SJSA1 (cell line): ENCODE measurements around the gene STRA6. TPM values are rescaled to one million over a fixed set of nuclear protein-coding genes. Genes with fewer than 3 reads are reported as not detected.
"Not testable (repeated sequence)": the region's sequence is repeated elsewhere in the genome, so short reads cannot be mapped to it uniquely, and the experiment has no call there.

Source experiments
- DNase-seq, 2 experiments: peaks; one replicate each; pipeline ENCODE4 v3.0.0-alpha.2; 2015 to 2020; ENCODE audit warnings: low spot score in 2 of 2, low read depth in 1 of 2
- H3K27ac ChIP-seq: fragments of 250-450 bp; sonication (Bioruptor Pico); 2 replicates; pipeline ENCODE4 v1.5.1; 2020; ENCODE audit warnings: mild to moderate bottlenecking, moderate library complexity
- H3K27me3 ChIP-seq: fragments of 250-450 bp; sonication (Bioruptor Pico); replicated peaks from 2 replicates; pipeline ENCODE4 v1.5.1; 2020; ENCODE audit warnings: mild to moderate bottlenecking, moderate library complexity
- H3K36me3 ChIP-seq: fragments of 250-450 bp; sonication (Bioruptor Pico); 2 replicates; pipeline ENCODE4 v1.5.1; 2020; ENCODE audit warnings: mild to moderate bottlenecking
- H3K4me1 ChIP-seq: fragments of 250-450 bp; sonication (Bioruptor Pico); replicated peaks from 2 replicates; pipeline ENCODE4 v1.6.1; 2021; ENCODE audit warnings: mild to moderate bottlenecking
- H3K4me3 ChIP-seq: fragments of 250-450 bp; sonication (Bioruptor Pico); 2 replicates; pipeline ENCODE4 v1.5.1; 2020; ENCODE audit warnings: mild to moderate bottlenecking
- H3K9me3 ChIP-seq: fragments of 250-450 bp; sonication (Bioruptor Pico); replicated peaks from 2 replicates; pipeline ENCODE4 v1.5.1; 2020; ENCODE audit warnings: mild to moderate bottlenecking
- total RNA-seq: library from RNA; depleted of rRNA; stranded (reverse); fragments of >200 nt; shearing (Covaris generic); gene quantifications from 2 replicates; pipeline ENCODE4 v1.2.3, GENCODE V29; 2014

Gene STRA6
- total RNA-seq, 1 experiment from 2014 or later, result 0.18 TPM

GRCh38 chr15:74175271-74176191 lies 27.1 kb downstream of the STRA6 start:
- H3K4me3 ChIP-seq, result no peak overlapping the region
- H3K27me3 ChIP-seq, result no peaks in the 10 kb centered on the region
- H3K27ac ChIP-seq, result no peak overlapping the region
- peaks cover 35% of the 10 kb centered on the region for H3K4me1 ChIP-seq
- DNase-seq, result peak in 1 of 2 experiments; percentile 36
- no peaks in the 10 kb centered on the region for H3K36me3 ChIP-seq
- H3K9me3 ChIP-seq, result no peaks in the 10 kb centered on the region

GRCh38 chr15:74174958-74175253 lies 27.7 kb downstream of the STRA6 start:
- no peak overlapping the region for H3K4me3 ChIP-seq
- no peaks in the 10 kb centered on the region for H3K27me3 ChIP-seq
- no peaks in the 10 kb centered on the region for H3K36me3 ChIP-seq
- peaks cover 29% of the 10 kb centered on the region for H3K4me1 ChIP-seq
- peak in 1 of 2 experiments; percentile 24 for DNase-seq
- no peak overlapping the region for H3K27ac ChIP-seq
- no peaks in the 10 kb centered on the region for H3K9me3 ChIP-seq

- Histone ChIP-seq H3K9me3 (no peaks in the 10 kb centered on the region), H3K27me3 (no peaks in the 10 kb centered on the region), H3K4me1 (peaks cover 23% of the 10 kb centered on the region), H3K4me3 (no peak overlapping the region), H3K27ac (no peak overlapping the region), H3K36me3 (no peaks in the 10 kb centered on the region)
- DNase-seq, result no peak
Observed at GRCh38 chr15:74174219-74174957, 28.2 kb downstream of the STRA6 start.

GRCh38 chr15:74173380-74174218 lies 29.0 kb downstream of the STRA6 start, which contains the start of gene ISLR:
ISLR (plus strand) TSS chr15:74173710; CDS start chr15:74174859, 1,149 bp downstream.
- no peaks in the 10 kb centered on the region for H3K27me3 ChIP-seq
- no peaks in the 10 kb centered on the region for H3K9me3 ChIP-seq
- no peaks in the 10 kb centered on the region for H3K36me3 ChIP-seq
- peak in 1 of 2 experiments; percentile 41 for DNase-seq
- H3K4me1 ChIP-seq, result peaks cover 15% of the 10 kb centered on the region
- H3K4me3 ChIP-seq, result no peak within 1 kb of the TSS
- H3K27ac ChIP-seq, result no peak within 1 kb of the TSS

GRCh38 chr15:74172701-74173379 lies 29.7 kb downstream of the STRA6 start:
- Histone ChIP-seq H3K27ac (no peak overlapping the region), H3K4me1 (peaks cover 8% of the 10 kb centered on the region), H3K4me3 (no peak overlapping the region), H3K27me3 (no peaks in the 10 kb centered on the region), H3K36me3 (no peaks in the 10 kb centered on the region), H3K9me3 (no peaks in the 10 kb centered on the region)
- peak in 1 of 2 experiments; percentile 36 for DNase-seq

GRCh38 chr15:74171965-74172541 lies 30.5 kb downstream of the STRA6 start:
- no peaks in the 10 kb centered on the region for H3K9me3 ChIP-seq
- peaks cover under 1% of the 10 kb centered on the region for H3K4me1 ChIP-seq
- no peaks in the 10 kb centered on the region for H3K27me3 ChIP-seq
- no peaks in the 10 kb centered on the region for H3K36me3 ChIP-seq
- H3K27ac ChIP-seq, result no peak overlapping the region
- no peak overlapping the region for H3K4me3 ChIP-seq
- DNase-seq, result peak in 1 of 2 experiments; percentile 30

GRCh38 chr15:74170875-74171578 lies 31.6 kb downstream of the STRA6 start:
- Histone ChIP-seq H3K4me1 (no peaks in the 10 kb centered on the region), H3K4me3 (no peak overlapping the region), H3K27me3 (no peaks in the 10 kb centered on the region)

GRCh38 chr15:74170071-74170844 lies 32.3 kb downstream of the STRA6 start:
- Histone ChIP-seq H3K4me1 (no peaks in the 10 kb centered on the region), H3K27ac (no peak overlapping the region), H3K9me3 (no peaks in the 10 kb centered on the region), H3K36me3 (no peaks in the 10 kb centered on the region), H3K27me3 (no peaks in the 10 kb centered on the region; the same call in 1 of the 2 replicates), H3K4me3 (no peak overlapping the region)
- no peak for DNase-seq

More at GRCh38 chr15:74170875-74171578, 31.6 kb downstream of the STRA6 start:
- Histone ChIP-seq H3K9me3 (no peaks in the 10 kb centered on the region), H3K36me3 (no peaks in the 10 kb centered on the region), H3K27ac (no peak overlapping the region)
- DNase-seq, result no peak

- no peak overlapping the region for H3K27ac ChIP-seq
- no peaks in the 10 kb centered on the region for H3K36me3 ChIP-seq
- no peak overlapping the region for H3K4me3 ChIP-seq
- no peaks in the 10 kb centered on the region for H3K9me3 ChIP-seq
- no peak for DNase-seq
- no peaks in the 10 kb centered on the region for H3K4me1 ChIP-seq
- H3K27me3 ChIP-seq, result no peaks in the 10 kb centered on the region; the same call in 1 of the 2 replicates
Observed at GRCh38 chr15:74168711-74169126, 33.9 kb downstream of the STRA6 start.

GRCh38 chr15:74167891-74168331 lies 34.7 kb downstream of the STRA6 start:
- no peaks in the 10 kb centered on the region for H3K9me3 ChIP-seq
- no peaks in the 10 kb centered on the region for H3K36me3 ChIP-seq
- DNase-seq, result no peak
- H3K27me3 ChIP-seq, result no peaks in the 10 kb centered on the region; the same call in 1 of the 2 replicates
- no peak overlapping the region for H3K27ac ChIP-seq
- no peaks in the 10 kb centered on the region for H3K4me1 ChIP-seq
- no peak overlapping the region for H3K4me3 ChIP-seq

- Histone ChIP-seq H3K27me3 (no peaks in the 10 kb centered on the region; the same call in 1 of the 2 replicates), H3K27ac (no peak overlapping the region), H3K9me3 (no peaks in the 10 kb centered on the region), H3K4me3 (no peak overlapping the region), H3K36me3 (no peaks in the 10 kb centered on the region), H3K4me1 (no peaks in the 10 kb centered on the region)
- no peak for DNase-seq
Observed at GRCh38 chr15:74165461-74165860, 37.1 kb downstream of the STRA6 start.

GRCh38 chr15:74162195-74162536 lies 40.4 kb downstream of the STRA6 start:
- H3K27ac ChIP-seq, H3K4me3 ChIP-seq, DNase-seq, H3K4me1 ChIP-seq, H3K36me3 ChIP-seq, H3K9me3 ChIP-seq, H3K27me3 ChIP-seq: not testable (repeated sequence)
